Peyer's patch (tissue), 4 donors: ENCODE results near the gene IGF1R. TPM values are rescaled to one million over a fixed set of nuclear protein-coding genes. Genes with fewer than 3 reads are reported as not detected.

Experiments
- DNase-seq, 3 donors: peaks; one replicate each; pipeline ENCODE4 v3.0.0-alpha.2; 2017 to 2019
- H3K27ac ChIP-seq, 4 donors: fragments of 200-600 bp; sonication (generic); one replicate each; pipeline ENCODE4 v1.5.1; 2016 to 2019
- H3K27me3 ChIP-seq, 2 donors: fragments of 200-600 bp; sonication (generic); one replicate each; pipeline ENCODE4 v1.5.1; 2019
- H3K36me3 ChIP-seq, 3 donors: fragments of 200-600 bp; sonication (generic); one replicate each; pipeline ENCODE4 v1.5.1; 2016 to 2019
- H3K4me1 ChIP-seq, 4 donors: fragments of 200-600 bp; sonication (generic); one replicate each; pipeline ENCODE4 v1.5.1; 2016 to 2019
- H3K4me3 ChIP-seq, 4 donors: fragments of 200-600 bp; sonication (generic); 1 replicate in 3 of 4; 2 replicates in 1 of 4; pipeline ENCODE4 v1.5.1; 2016 to 2019; ENCODE audit warnings: mild to moderate bottlenecking in 1 of 4
- H3K9me3 ChIP-seq, 4 donors: fragments of 200-600 bp; sonication (generic); one replicate each; pipeline ENCODE4 v1.5.1; 2016 to 2019; ENCODE audit warnings: mild to moderate bottlenecking in 1 of 4
- CTCF ChIP-seq, 6 experiments: fragments of 450-650 bp in 4 of 6; fragments of 200-600 bp in 2 of 6; sonication (generic) in 1 of 6; IDR thresholded peaks; one replicate each; pipeline ENCODE4 v1.5.1; 2017 to 2019; ENCODE audit warnings: antibody characterized with exemption in 6 of 6, mild to moderate bottlenecking in 3 of 6, moderate library complexity in 1 of 6
- POLR2A ChIP-seq, 2 donors: fragments of 450-650 bp; IDR thresholded peaks; one replicate each; pipeline ENCODE4 v1.5.1; 2017; ENCODE audit warnings: antibody characterized with exemption in 2 of 2, mild to moderate bottlenecking in 2 of 2, moderate library complexity in 2 of 2
- total RNA-seq, 4 donors: library from RNA; depleted of rRNA; stranded (reverse); fragments of >200 nt; gene quantifications; one replicate each; pipeline ENCODE4 v1.1.0, GENCODE V29; 2016

The IGF1R gene
- total RNA-seq, 4 donors from 2014 or later, result 29.6 to 176 (median 88.1) TPM

- no peaks in the 10 kb centered on the region for H3K9me3 ChIP-seq
- DNase-seq, result no peak
- no peaks in the 10 kb centered on the region for H3K4me1 ChIP-seq
- H3K27ac ChIP-seq, result no peak overlapping the region
- H3K36me3 ChIP-seq, result no peaks in the 10 kb centered on the region
- TF ChIP-seq CTCF (IDR thresholded peaks at IDR 0.05), result no peak
- TF ChIP-seq POLR2A (IDR thresholded peaks at IDR 0.05), result no peak
- no peak overlapping the region for H3K4me3 ChIP-seq
- H3K27me3 ChIP-seq, result no peaks in the 10 kb centered on the region
Observed at GRCh38 chr15:98812716-98813446, 164.5 kb downstream of the IGF1R start.

GRCh38 chr15:98813951-98814350 is 165.6 kb downstream of the IGF1R start:
- Histone ChIP-seq H3K27ac (no peak overlapping the region), H3K4me3 (no peak overlapping the region), H3K27me3 (no peaks in the 10 kb centered on the region), H3K9me3 (no peaks in the 10 kb centered on the region), H3K36me3 (no peaks in the 10 kb centered on the region), H3K4me1 (no peaks in the 10 kb centered on the region)
- DNase-seq, result no peak
- TF ChIP-seq CTCF (IDR thresholded peaks at IDR 0.05) (no peak), POLR2A (IDR thresholded peaks at IDR 0.05) (no peak)

GRCh38 chr15:98815207-98815606 is 166.9 kb downstream of the IGF1R start:
- no peaks in the 10 kb centered on the region for H3K9me3 ChIP-seq
- H3K36me3 ChIP-seq, result no peaks in the 10 kb centered on the region
- no peak for TF ChIP-seq POLR2A (IDR thresholded peaks at IDR 0.05)
- no peak for TF ChIP-seq CTCF (IDR thresholded peaks at IDR 0.05)
- no peak overlapping the region for H3K27ac ChIP-seq
- H3K27me3 ChIP-seq, result no peaks in the 10 kb centered on the region
- H3K4me3 ChIP-seq, result no peak overlapping the region
- no peak for DNase-seq
- H3K4me1 ChIP-seq, result no peaks in the 10 kb centered on the region

GRCh38 chr15:98817745-98818144 is 169.4 kb downstream of the IGF1R start:
- H3K36me3 ChIP-seq, result no peaks in the 10 kb centered on the region

GRCh38 chr15:98823012-98823458 is 174.7 kb downstream of the IGF1R start:
- H3K27ac ChIP-seq, result no peak overlapping the region
- no peaks in the 10 kb centered on the region for H3K9me3 ChIP-seq
- H3K27me3 ChIP-seq, result no peaks in the 10 kb centered on the region
- no peak overlapping the region for H3K4me3 ChIP-seq
- no peak for TF ChIP-seq CTCF (IDR thresholded peaks at IDR 0.05)
- no peak for TF ChIP-seq POLR2A (IDR thresholded peaks at IDR 0.05)
- DNase-seq, result no peak
- peaks cover 0 to 15% (median 0%) of the 10 kb centered on the region in 4 donors for H3K4me1 ChIP-seq
- H3K36me3 ChIP-seq, result no peaks in the 10 kb centered on the region

More at GRCh38 chr15:98817745-98818144, 169.4 kb downstream of the IGF1R start:
- Histone ChIP-seq H3K9me3 (no peaks in the 10 kb centered on the region), H3K27ac (no peak overlapping the region), H3K4me3 (no peak overlapping the region), H3K4me1 (peaks cover 0 to under 1% (median 0%) of the 10 kb centered on the region in 4 donors), H3K27me3 (no peaks in the 10 kb centered on the region)
- no peak for TF ChIP-seq POLR2A (IDR thresholded peaks at IDR 0.05)
- no peak for TF ChIP-seq CTCF (IDR thresholded peaks at IDR 0.05)
- DNase-seq, result no peak
